HepG2 (cell line): ENCODE measurements around the gene TFAP2E. TPM values are rescaled to one million over a fixed set of nuclear protein-coding genes. Genes with fewer than 3 reads are reported as not detected.

ENCODE experiments used
- ATAC-seq: fragments of 200-7000 bp; cut with Tn5 transposase; 3 replicates; pipeline ENCODE4 v1.9.1; 2020; ENCODE audit warnings: mild to moderate bottlenecking, moderate library complexity
- BruUV-seq: library from RNA; stranded (reverse); fragments of 400-500 nt; replicated peaks from 2 replicates; lab custom pipeline; 2021; lab: Mats Ljungman, UMichigan
- CTCF ChIA-PET: fragments of 300-600 bp; formaldehyde crosslinking; extraction: SDS; loops from one replicate; lab custom pipeline; 2021; ENCODE audit warnings: low total read pairs, inconsistent platforms, low intra/inter-chr PET ratio; lab: Yijun Ruan, JAX
- POLR2A ChIA-PET: fragments of 350-600 bp; sonication (Branson Sonifier 250); formaldehyde crosslinking; loops from one replicate; lab custom pipeline; 2020; ENCODE audit warnings: antibody characterized with exemption, inconsistent platforms; lab: Yijun Ruan, JAX
- DNase-seq: peaks from one replicate; pipeline ENCODE4 v3.0.0-alpha.2; 2015; ENCODE audit warnings: low spot score
- FAIRE-seq: peaks from 3 replicates; lab custom pipeline; 2011; peaks lifted over from hg19 to GRCh38; lab: Jason Lieb, UNC
- H2AFZ ChIP-seq: one replicate; pipeline ENCODE4 v1.6.1; 2011; ENCODE audit warnings: low read length, inconsistent platforms
- H3K27ac ChIP-seq: fragments of 300-600 bp; 3 replicates; pipeline ENCODE4 v1.8.0; 2011; ENCODE audit warnings: mixed run types, mild to moderate bottlenecking, mixed read lengths, low read length, inconsistent platforms; ENCODE audit not compliant: insufficient read depth; ENCODE audit errors: extremely low read length
- H3K27me3 ChIP-seq, 2 experiments: fragments of 200-600 bp in 1 of 2; 2 replicates in 1 of 2; 3 replicates in 1 of 2; pipeline versions ENCODE4 v1.6.0 to v1.8.0; 2011; ENCODE audit warnings: low read length in 2 of 2, mild to moderate bottlenecking in 2 of 2, moderate library complexity in 2 of 2, inconsistent platforms in 1 of 2; ENCODE audit not compliant: insufficient read depth in 2 of 2, control insufficient read depth in 1 of 2
- H3K36me3 ChIP-seq, 2 experiments: fragments of 200-600 bp in 1 of 2; replicated peaks in 1 of 2; 2 replicates in 1 of 2; 3 replicates in 1 of 2; pipeline versions ENCODE4 v1.5.1 to v1.8.0; 2011; ENCODE audit warnings: low read length in 2 of 2, inconsistent platforms in 1 of 2; ENCODE audit not compliant: insufficient read depth in 2 of 2, control insufficient read depth in 1 of 2
- H3K4me1 ChIP-seq: 2 replicates; pipeline ENCODE4 v1.5.1; 2012; ENCODE audit warnings: low read length, inconsistent platforms; ENCODE audit not compliant: insufficient read depth
- H3K4me2 ChIP-seq: 2 replicates; pipeline ENCODE4 v1.6.0; 2011; ENCODE audit warnings: low read depth, low read length, inconsistent platforms
- H3K4me3 ChIP-seq, 3 experiments: fragments of 200-600 bp in 1 of 3; sonication (generic), shearing (Covaris generic) in 1 of 3; replicated peaks in 1 of 3; 2 replicates each; pipeline ENCODE4 v1.5.1; 2011 to 2016; ENCODE audit warnings: low read length in 3 of 3, inconsistent platforms in 2 of 3, low read depth in 2 of 3, mild to moderate bottlenecking in 2 of 3, control low read depth in 1 of 3, mixed read lengths in 1 of 3; ENCODE audit not compliant: insufficient read depth in 1 of 3
- H3K79me2 ChIP-seq: one replicate; pipeline ENCODE4 v1.6.1; 2011; ENCODE audit warnings: low read length, inconsistent platforms; ENCODE audit not compliant: insufficient read depth
- H3K9ac ChIP-seq: 2 replicates; pipeline ENCODE4 v1.6.0; 2011; ENCODE audit warnings: mild to moderate bottlenecking, low read depth, low read length, inconsistent platforms; ENCODE audit not compliant: insufficient read depth
- H3K9me3 ChIP-seq: 2 replicates; pipeline ENCODE4 v1.5.1; 2012; ENCODE audit warnings: mild to moderate bottlenecking, low read length
- H4K20me1 ChIP-seq: 2 replicates; pipeline ENCODE4 v1.6.0; 2011; ENCODE audit warnings: inconsistent platforms, mild to moderate bottlenecking, low read length, moderate library complexity; ENCODE audit not compliant: insufficient read depth
- AGO2 ChIP-seq: fragments of 200-400 bp; formaldehyde crosslinking; optimal IDR thresholded peaks from 2 replicates; pipeline ENCODE3; 2017; ENCODE audit warnings: mild to moderate bottlenecking, low read depth, low read length, moderate library complexity
- ARNT ChIP-seq: fragments of 450-650 bp; IDR thresholded peaks from 2 replicates; pipeline ENCODE4 v1.6.1; 2017
- ATF7-NPFF ChIP-seq: sonication (generic); formaldehyde crosslinking; IDR thresholded peaks from 2 replicates; pipeline ENCODE4 v1.8.1; 2023; ENCODE audit warnings: mild to moderate bottlenecking, low read depth, missing genetic modification reagents, moderate library complexity
- BRD4 ChIP-seq: sonication (generic); formaldehyde crosslinking; IDR thresholded peaks from 2 replicates; pipeline ENCODE4 v1.4.0; 2020; ENCODE audit warnings: missing genetic modification reagents
- CEBPB ChIP-seq: IDR thresholded peaks from 2 replicates; pipeline ENCODE4 v1.6.1; 2011; ENCODE audit warnings: low read depth, low read length, improper control_type of control experiment, borderline replicate concordance
- CEBPG ChIP-seq: IDR thresholded peaks from 2 replicates; pipeline ENCODE4 v1.6.1; 2016
- KMT2B ChIP-seq: IDR thresholded peaks from 2 replicates; pipeline ENCODE4 v1.6.1; 2016; ENCODE audit warnings: missing genetic modification reagents, missing compliant biosample characterization
- MZF1 ChIP-seq: sonication (generic); formaldehyde crosslinking; IDR thresholded peaks from 2 replicates; pipeline ENCODE4 v1.8.1; 2023; ENCODE audit warnings: mild to moderate bottlenecking, missing genetic modification reagents, borderline replicate concordance
- NFIC ChIP-seq: IDR thresholded peaks from 2 replicates; pipeline ENCODE4 v1.6.1; 2012; ENCODE audit warnings: mild to moderate bottlenecking, low read length, inconsistent platforms
- PRPF4 ChIP-seq: fragments of 200-400 bp; formaldehyde crosslinking; IDR thresholded peaks from 2 replicates; pipeline ENCODE4 v1.6.1; 2016; ENCODE audit warnings: low read length, low read depth; ENCODE audit not compliant: poor library complexity, severe bottlenecking
- REPIN1 ChIP-seq: sonication (generic); formaldehyde crosslinking; IDR thresholded peaks from 2 replicates; pipeline ENCODE4 v1.8.0; 2022; ENCODE audit warnings: missing genetic modification reagents, low read depth, mild to moderate bottlenecking, borderline replicate concordance
- SAP130 ChIP-seq: IDR thresholded peaks from 2 replicates; pipeline ENCODE4 v1.6.1; 2016; ENCODE audit warnings: low read depth
- SOX13 ChIP-seq, 3 experiments: fragments of 450-650 bp in 1 of 3; sonication (generic) in 1 of 3; formaldehyde crosslinking in 1 of 3; IDR thresholded peaks in 2 of 3; conservative IDR thresholded peaks in 1 of 3; 2 replicates each; pipeline versions ENCODE4 v1.5.0 to v1.6.1; 2016 to 2020; ENCODE audit warnings: antibody characterized with exemption in 1 of 3, mild to moderate bottlenecking in 1 of 3, missing compliant biosample characterization in 1 of 3, missing genetic modification reagents in 1 of 3, moderate library complexity in 1 of 3
- THAP9 ChIP-seq: sonication (generic); formaldehyde crosslinking; IDR thresholded peaks from 2 replicates; pipeline ENCODE4; 2020; ENCODE audit warnings: missing genetic modification reagents, mild to moderate bottlenecking, borderline replicate concordance
- U2AF2 ChIP-seq: fragments of 200-400 bp; formaldehyde crosslinking; IDR thresholded peaks from 2 replicates; pipeline ENCODE4 v1.6.1; 2017; ENCODE audit warnings: low read depth, mild to moderate bottlenecking, low read length
- ZNF253 ChIP-seq: sonication (generic); formaldehyde crosslinking; IDR thresholded peaks from 2 replicates; pipeline ENCODE4 v1.8.0; 2022; ENCODE audit warnings: mild to moderate bottlenecking, missing genetic modification reagents, borderline replicate concordance
- ZNF569 ChIP-seq: sonication (generic); formaldehyde crosslinking; IDR thresholded peaks from 2 replicates; pipeline ENCODE4 v1.5.0; 2020; ENCODE audit warnings: mild to moderate bottlenecking, missing genetic modification reagents, moderate library complexity, borderline replicate concordance
- ZNF605 ChIP-seq: sonication (generic); formaldehyde crosslinking; IDR thresholded peaks from 2 replicates; pipeline ENCODE4 v1.8.0; 2022; ENCODE audit warnings: mild to moderate bottlenecking, missing genetic modification reagents
- ZNF784 ChIP-seq: sonication (generic); formaldehyde crosslinking; IDR thresholded peaks from 2 replicates; pipeline ENCODE4 v1.5.1; 2020; ENCODE audit warnings: missing genetic modification reagents, mild to moderate bottlenecking, borderline replicate concordance
- ZSCAN31 ChIP-seq: sonication (generic); formaldehyde crosslinking; IDR thresholded peaks from 2 replicates; pipeline ENCODE4 v1.5.0; 2020; ENCODE audit warnings: low read depth, mild to moderate bottlenecking, missing genetic modification reagents
- WGBS: methylation state at CpG from one replicate; pipeline ENCODE4 v1.1.6; 2017; ENCODE audit warnings: low lambda C conversion rate; 5-methylcytosine and 5-hydroxymethylcytosine counted together
- in situ Hi-C: cut with HindIII; loops from 2 replicates; pipeline ENCODE4 v1.10.0; 2017; ENCODE audit warnings: low pct_unique_long_range_greater_than_20kb; ENCODE audit not compliant: extremely low pct_ligation_motif_present
- intact Hi-C: fragments of 100-400 bp; cut with micrococcal nuclease; formaldehyde crosslinking; loops from one replicate; pipeline ENCODE4 v1.10.0; 2022; ENCODE audit not compliant: unreplicated experiment
- polyA plus RNA-seq, 8 experiments: library from polyadenylated mRNA; depleted of rRNA in 3 of 8; stranded (reverse) in 7 of 8; unstranded in 1 of 8; fragments of >200 nt; fragmentation: Illumina TruSeq in 4 of 8; extraction: Trizol in 4 of 8; gene quantifications; 2 replicates each; pipeline versions ENCODE4 v1.2.1 to v1.2.3, GENCODE V29; 2011 to 2016; ENCODE audit warnings: low read depth in 4 of 8, missing spikeins in 1 of 8, mixed read lengths in 1 of 8; ENCODE audit not compliant: insufficient read depth in 1 of 8
- total RNA-seq, 5 experiments: library from RNA; depleted of rRNA; stranded (reverse); fragments of >200 nt; fragmentation: Illumina TruSeq; extraction: Trizol; gene quantifications; 2 replicates each; pipeline ENCODE4 v1.2.3, GENCODE V29; 2016; ENCODE audit warnings: low read depth in 1 of 5

TFAP2E gene
- total and polyA plus RNA-seq, 2 of the 13 experiments (the other 11 are each of a cell fraction or from before 2014, with no cell fraction given) = 0.31 to 0.41 TPM

- TF ChIP-seq SAP130 (0 out of 2 replicates have a peak, but pooled peaks have one; percentile 16), NFIC (no peak; the same call in 1 of the 2 replicates), CEBPG (CRISPR knock-in tag) (peak; percentile 94), CEBPB (peak; percentile 95), ZNF605 (CRISPR knock-in tag) (0 out of 2 replicates have a peak, but pooled peaks have one; percentile 25), SOX13 (IDR thresholded peaks at IDR 0.05) (no peak), SOX13 (CRISPR knock-in tag; conservative IDR thresholded peaks at IDR 0.05 in 1 of 2, IDR thresholded peaks at IDR 0.05 in 1 of 2) (peak in 1 of 2 experiments; percentile 26; a peak in 1 of 4 replicates)
Measured at GRCh38 chr1:35544976-35545375, 28.1 kb upstream of the TFAP2E start (continued).

GRCh38 chr1:35546614-35547013, 26.5 kb upstream of the TFAP2E start:
- CTCF ChIA-PET = no interaction called here
- BruUV-seq = no TSS peak

More at GRCh38 chr1:35546614-35547013, 26.5 kb upstream of the TFAP2E start:
- ATAC-seq (no peak), DNase-seq (no peak), FAIRE-seq (no peak)
- Histone ChIP-seq H3K4me1 (peaks cover 15% of the 10 kb centered on the region), H3K9me3 (no peaks in the 10 kb centered on the region), H3K36me3 (peaks cover 7 to 42% of the 10 kb centered on the region in 2 experiments), H4K20me1 (no peaks in the 10 kb centered on the region), H3K27me3 (no peaks in the 10 kb centered on the region), H3K4me3 (no peak overlapping the region), H2AFZ (no peak overlapping the region), H3K4me2 (no peak overlapping the region), H3K27ac (no peak overlapping the region), H3K9ac (no peak overlapping the region), H3K79me2 (peaks cover 13% of the 10 kb centered on the region)
- intact Hi-C loops = no loop called here
- 100% methylated on average over 1 of the region's 1 CpG for WGBS
- in situ Hi-C loops = loop anchor here (10.0 kb wide), 1 partner anchor 102 kb away; no protein-coding TSS in a partner anchor
- POLR2A ChIA-PET = interaction anchor here (2.8 kb wide), 1 partner anchor 10 kb away, joined by 14 read pairs; the partner anchor contains the start of genes KIAA0319L and NCDN
- TF ChIP-seq AGO2 = no peak
- TF ChIP-seq MZF1 = no peak
- TF ChIP-seq ATF7-NPFF = no peak
- TF ChIP-seq PRPF4 = no peak
- TF ChIP-seq BRD4 = no peak
- no peak for TF ChIP-seq ZSCAN31
- no peak for TF ChIP-seq REPIN1
- no peak for TF ChIP-seq U2AF2
- no peak for TF ChIP-seq ZNF569 (CRISPR knock-in tag)
- no peak for TF ChIP-seq ZNF253 (CRISPR knock-in tag)
- no peak for TF ChIP-seq ZNF784 (CRISPR knock-in tag)
- TF ChIP-seq KMT2B = no peak
- TF ChIP-seq THAP9 = no peak
- no peak for TF ChIP-seq ARNT
